GM06990 (cell line): ENCODE data around the gene BABAM2.

Source experiments
- DNase-seq: peaks from one replicate; pipeline ENCODE4 v3.0.0-alpha.2; 2011; ENCODE audit not compliant: insufficient read length; ENCODE audit errors: extremely low read depth
- H3K27me3 ChIP-seq: replicated peaks from 2 replicates; pipeline ENCODE4 v1.6.0; 2011; ENCODE audit warnings: low read length; ENCODE audit not compliant: control insufficient read depth, insufficient read depth
- H3K36me3 ChIP-seq: 2 replicates; pipeline ENCODE4 v1.5.1; 2011; ENCODE audit warnings: low read length; ENCODE audit not compliant: control insufficient read depth, insufficient read depth
- H3K4me3 ChIP-seq: replicated peaks from 2 replicates; pipeline ENCODE4 v1.5.1; 2011; ENCODE audit warnings: low read depth, mild to moderate bottlenecking, control low read depth, low read length
- TF ChIP-seq, protein P1 (sequence below): IDR thresholded peaks from 2 replicates; pipeline ENCODE4 v1.5.1; 2011; ENCODE audit warnings: low read length, control low read depth, mild to moderate bottlenecking, inconsistent platforms; ENCODE audit not compliant: insufficient read depth, poor library complexity, severe bottlenecking

Gene BABAM2

DNA sequence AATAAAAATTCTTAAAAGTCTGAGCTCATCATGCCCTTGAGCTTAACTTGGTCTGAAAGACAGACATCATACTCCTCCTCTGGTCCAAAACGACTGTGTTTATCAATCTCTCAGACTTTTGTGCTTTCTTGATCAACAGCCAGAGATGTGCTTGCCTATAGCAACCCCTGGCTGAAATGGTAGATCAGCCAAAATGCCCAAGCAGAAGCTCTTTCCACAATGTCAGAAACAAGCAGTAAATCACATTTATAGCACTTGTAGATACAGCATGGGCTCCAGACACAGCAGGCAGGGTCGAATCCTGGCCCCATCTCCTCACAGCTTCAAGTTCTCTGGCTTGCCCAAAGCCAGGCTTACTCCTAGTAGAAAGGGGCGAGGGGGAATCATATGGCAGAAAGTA lies 391.7 kb downstream of the BABAM2 start:
- no peak overlapping the region for H3K4me3 ChIP-seq
- DNase-seq, result no peak
- TF ChIP-seq, protein P1, sequence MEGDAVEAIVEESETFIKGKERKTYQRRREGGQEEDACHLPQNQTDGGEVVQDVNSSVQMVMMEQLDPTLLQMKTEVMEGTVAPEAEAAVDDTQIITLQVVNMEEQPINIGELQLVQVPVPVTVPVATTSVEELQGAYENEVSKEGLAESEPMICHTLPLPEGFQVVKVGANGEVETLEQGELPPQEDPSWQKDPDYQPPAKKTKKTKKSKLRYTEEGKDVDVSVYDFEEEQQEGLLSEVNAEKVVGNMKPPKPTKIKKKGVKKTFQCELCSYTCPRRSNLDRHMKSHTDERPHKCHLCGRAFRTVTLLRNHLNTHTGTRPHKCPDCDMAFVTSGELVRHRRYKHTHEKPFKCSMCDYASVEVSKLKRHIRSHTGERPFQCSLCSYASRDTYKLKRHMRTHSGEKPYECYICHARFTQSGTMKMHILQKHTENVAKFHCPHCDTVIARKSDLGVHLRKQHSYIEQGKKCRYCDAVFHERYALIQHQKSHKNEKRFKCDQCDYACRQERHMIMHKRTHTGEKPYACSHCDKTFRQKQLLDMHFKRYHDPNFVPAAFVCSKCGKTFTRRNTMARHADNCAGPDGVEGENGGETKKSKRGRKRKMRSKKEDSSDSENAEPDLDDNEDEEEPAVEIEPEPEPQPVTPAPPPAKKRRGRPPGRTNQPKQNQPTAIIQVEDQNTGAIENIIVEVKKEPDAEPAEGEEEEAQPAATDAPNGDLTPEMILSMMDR, result no peak
- H3K27me3 ChIP-seq, result no peaks in the 10 kb centered on the region
- H3K36me3 ChIP-seq, result no peaks in the 10 kb centered on the region

DNA sequence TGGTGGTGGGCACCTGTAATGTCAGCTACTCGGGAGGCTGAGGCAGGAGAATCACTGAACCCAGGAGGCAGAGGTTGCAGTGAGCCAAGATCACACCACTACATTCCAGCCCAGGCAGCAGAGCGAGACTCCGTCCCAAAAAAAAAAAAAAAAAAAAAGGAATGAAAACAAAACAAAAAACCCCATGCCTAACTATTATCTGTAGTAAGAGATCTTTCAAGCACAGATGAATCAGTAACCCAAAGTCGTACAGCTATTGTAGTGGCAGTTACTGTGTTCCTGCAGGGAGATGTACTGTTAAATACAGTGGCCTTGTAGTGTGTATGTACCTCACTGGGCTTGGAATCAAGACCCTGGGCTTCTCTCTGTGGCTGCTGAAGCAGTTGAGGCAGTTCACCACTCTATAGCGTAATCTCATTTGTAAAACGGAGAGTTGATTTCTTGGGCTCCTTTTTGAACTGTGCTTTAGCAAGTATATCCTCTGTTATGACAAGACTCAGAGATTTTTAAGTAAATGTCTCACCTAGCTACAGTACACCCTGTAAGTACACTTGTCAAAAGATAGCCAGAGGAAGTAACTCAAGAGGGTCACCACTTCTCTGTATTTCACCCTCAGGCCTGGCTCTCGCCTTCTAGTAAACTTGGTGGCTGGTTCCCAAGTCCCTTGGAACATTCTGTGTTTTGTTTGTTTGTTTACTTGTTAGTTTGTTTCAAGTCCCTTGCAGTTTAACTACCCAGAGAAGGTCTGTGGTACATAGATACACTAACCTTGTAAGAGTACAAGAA lies 392.5 kb downstream of the BABAM2 start:
- Histone ChIP-seq H3K27me3 (no peaks in the 10 kb centered on the region), H3K36me3 (no peaks in the 10 kb centered on the region), H3K4me3 (no peak overlapping the region)
- no peak for DNase-seq
- TF ChIP-seq, protein P1, result no peak

DNA sequence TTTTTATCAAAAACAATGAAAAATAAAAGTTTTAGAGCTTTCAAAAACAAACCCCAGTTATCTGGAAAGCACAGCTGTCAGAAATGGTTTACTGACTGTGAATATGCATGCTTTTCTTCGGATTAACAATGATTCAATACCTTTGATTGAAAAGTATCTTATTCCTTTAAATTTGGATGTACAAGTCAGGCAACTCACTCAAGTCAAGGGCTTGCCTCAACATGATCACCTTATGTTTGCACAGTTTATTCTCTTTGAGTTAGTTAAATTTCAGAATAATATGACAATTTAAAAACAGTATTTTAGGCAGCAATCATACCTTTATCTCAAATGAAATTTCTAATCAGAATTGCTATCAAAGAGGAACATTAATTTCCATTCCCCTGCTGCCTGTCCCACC lies 393.3 kb downstream of the BABAM2 start:
- H3K36me3 ChIP-seq, result no peaks in the 10 kb centered on the region
- DNase-seq, result no peak
- TF ChIP-seq, protein P1, result no peak
- no peaks in the 10 kb centered on the region for H3K27me3 ChIP-seq
- no peak overlapping the region for H3K4me3 ChIP-seq

DNA sequence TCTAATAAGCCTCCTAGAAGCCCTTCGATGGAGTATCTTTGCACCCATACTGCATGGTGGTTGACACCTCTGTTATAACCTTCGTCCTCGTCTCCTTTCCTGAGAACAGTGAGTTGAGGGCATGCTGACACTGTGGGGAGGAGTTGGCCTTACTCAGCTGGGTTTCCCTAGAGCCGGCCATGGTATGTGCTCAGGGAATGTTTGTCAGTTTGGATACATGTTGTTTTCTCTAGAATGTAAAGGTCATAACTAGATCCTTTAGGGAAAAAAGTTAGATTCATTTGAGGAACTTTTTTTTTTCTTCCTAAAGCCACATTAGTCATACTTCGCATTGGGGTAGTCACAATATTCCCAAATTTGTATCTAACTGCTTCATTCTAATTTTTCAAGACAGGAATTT lies 396.1 kb downstream of the BABAM2 start:
- Histone ChIP-seq H3K36me3 (no peaks in the 10 kb centered on the region), H3K27me3 (no peaks in the 10 kb centered on the region), H3K4me3 (no peak overlapping the region)
- no peak for DNase-seq
- TF ChIP-seq, protein P1, result no peak

DNA sequence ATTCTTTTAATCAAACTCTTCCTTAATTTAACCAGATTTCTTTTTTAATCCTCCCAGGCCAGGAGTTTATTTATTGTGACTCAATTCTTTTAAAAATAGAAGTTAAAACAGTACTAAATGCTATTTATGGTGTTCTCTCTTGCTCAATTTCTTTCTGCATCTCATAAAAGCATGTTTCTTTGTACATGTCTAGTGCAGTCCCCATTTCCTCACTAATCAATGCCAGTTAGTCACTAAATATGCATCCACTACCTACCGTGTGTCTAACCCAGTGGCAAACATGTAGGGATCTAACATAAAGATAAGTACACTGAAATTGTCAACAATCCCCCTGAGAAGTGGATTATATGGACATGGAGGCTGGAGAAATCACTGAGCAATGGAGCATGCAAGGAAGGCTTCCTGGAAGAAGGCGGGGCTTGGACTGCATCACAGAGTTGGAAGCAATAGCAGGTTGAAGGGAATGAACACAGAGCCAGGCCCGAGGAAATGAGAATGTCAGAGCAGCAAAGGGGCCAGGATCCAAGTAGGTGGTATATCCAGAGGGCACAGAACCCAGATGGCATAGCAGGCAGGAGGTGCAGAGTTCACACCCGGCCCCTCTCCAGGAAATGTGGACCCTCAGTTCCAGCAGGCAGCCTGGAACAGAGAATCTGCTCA lies 396.9 kb downstream of the BABAM2 start:
- no peak for DNase-seq
- Histone ChIP-seq H3K4me3 (no peak overlapping the region), H3K27me3 (no peaks in the 10 kb centered on the region), H3K36me3 (no peaks in the 10 kb centered on the region)
- TF ChIP-seq, protein P1, result no peak
